GM13977 (cell line): Measurements from ENCODE around the gene CYP4F8.
A peak's percentile ranks its signal among the peaks of the same experiment; 100 is the strongest.

Experiments
- DNase-seq: peaks from one replicate; pipeline ENCODE4 v3.0.0; 2012; ENCODE audit warnings: low spot score
- in situ Hi-C: fragments of 300-500 bp; cut with MboI; formaldehyde crosslinking; loops from one replicate; pipeline ENCODE4 v1.12.0; 2022; ENCODE audit warnings: low sequenced_read_pairs, low pct_unique_long_range_greater_than_20kb, mixed read lengths, inconsistent platforms; ENCODE audit not compliant: unreplicated experiment
- TF ChIP-seq, protein P1 (sequence below): IDR thresholded peaks from 2 replicates; pipeline ENCODE4 v1.5.1; 2012; ENCODE audit warnings: mild to moderate bottlenecking, control low read depth; ENCODE audit not compliant: insufficient read depth; ENCODE audit errors: extremely low read depth, missing control alignments

CYP4F8 gene

GRCh38 chr19:15629003-15629880 is 14.2 kb downstream of the CYP4F8 start:
- DNase-seq = peak; percentile 84
- TF ChIP-seq, protein P1, sequence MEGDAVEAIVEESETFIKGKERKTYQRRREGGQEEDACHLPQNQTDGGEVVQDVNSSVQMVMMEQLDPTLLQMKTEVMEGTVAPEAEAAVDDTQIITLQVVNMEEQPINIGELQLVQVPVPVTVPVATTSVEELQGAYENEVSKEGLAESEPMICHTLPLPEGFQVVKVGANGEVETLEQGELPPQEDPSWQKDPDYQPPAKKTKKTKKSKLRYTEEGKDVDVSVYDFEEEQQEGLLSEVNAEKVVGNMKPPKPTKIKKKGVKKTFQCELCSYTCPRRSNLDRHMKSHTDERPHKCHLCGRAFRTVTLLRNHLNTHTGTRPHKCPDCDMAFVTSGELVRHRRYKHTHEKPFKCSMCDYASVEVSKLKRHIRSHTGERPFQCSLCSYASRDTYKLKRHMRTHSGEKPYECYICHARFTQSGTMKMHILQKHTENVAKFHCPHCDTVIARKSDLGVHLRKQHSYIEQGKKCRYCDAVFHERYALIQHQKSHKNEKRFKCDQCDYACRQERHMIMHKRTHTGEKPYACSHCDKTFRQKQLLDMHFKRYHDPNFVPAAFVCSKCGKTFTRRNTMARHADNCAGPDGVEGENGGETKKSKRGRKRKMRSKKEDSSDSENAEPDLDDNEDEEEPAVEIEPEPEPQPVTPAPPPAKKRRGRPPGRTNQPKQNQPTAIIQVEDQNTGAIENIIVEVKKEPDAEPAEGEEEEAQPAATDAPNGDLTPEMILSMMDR = peak; percentile 93
- in situ Hi-C loops = loop anchor here (10.0 to 25.0 kb wide), 2 partner anchors 556 to 758 kb away; partner anchors contain the start of gene FAM32A

GRCh38 chr19:15631817-15632216 is 16.8 kb downstream of the CYP4F8 start:
- in situ Hi-C loops = loop anchor here (25.0 kb wide), 1 partner anchor 755 kb away; no protein-coding TSS in a partner anchor
- DNase-seq = peak; percentile 36
- TF ChIP-seq, protein P1 = peak; percentile 41

GRCh38 chr19:15633082-15633835 is 18.2 kb downstream of the CYP4F8 start:
- no peak for DNase-seq
- in situ Hi-C loops = loop anchor here (25.0 kb wide), 1 partner anchor 754 kb away; no protein-coding TSS in a partner anchor
- TF ChIP-seq, protein P1 = no peak

GRCh38 chr19:15634105-15634504 is 19.1 kb downstream of the CYP4F8 start:
- in situ Hi-C loops = loop anchor here (25.0 kb wide), 1 partner anchor 753 kb away; no protein-coding TSS in a partner anchor
- TF ChIP-seq, protein P1 = no peak
- DNase-seq = no peak

GRCh38 chr19:15635016-15635805 is 20.2 kb downstream of the CYP4F8 start:
- no peak for DNase-seq
- TF ChIP-seq, protein P1 = no peak
- in situ Hi-C loops = loop anchor here (25.0 kb wide), 1 partner anchor 752 kb away; no protein-coding TSS in a partner anchor

- in situ Hi-C loops = loop anchor here (25.0 kb wide), 1 partner anchor 751 kb away; no protein-coding TSS in a partner anchor
- TF ChIP-seq, protein P1 = no peak
- DNase-seq = no peak
Observed at GRCh38 chr19:15636026-15636425, 21.0 kb downstream of the CYP4F8 start.
